Hepatocyte (in vitro differentiated cells): ENCODE results near the gene FSTL1. TPM values are rescaled to one million over a fixed set of nuclear protein-coding genes. Genes with fewer than 3 reads are reported as not detected.

Experiments
- DNase-seq: peaks from one replicate; pipeline ENCODE4 v3.0.0-alpha.2; 2016; ENCODE audit warnings: low spot score
- H2AFZ ChIP-seq: fragments of 200-600 bp; sonication (generic); 2 replicates; pipeline ENCODE4 v1.6.0; 2016; ENCODE audit warnings: antibody characterized with exemption, mild to moderate bottlenecking
- H3K27ac ChIP-seq: fragments of 200-600 bp; sonication (generic); 2 replicates; pipeline ENCODE4 v1.5.1; 2016; ENCODE audit warnings: mild to moderate bottlenecking
- H3K27me3 ChIP-seq: fragments of 200-600 bp; sonication (generic); 2 replicates; pipeline ENCODE4 v1.6.1; 2016
- H3K36me3 ChIP-seq: fragments of 200-600 bp; sonication (generic); replicated peaks from 2 replicates; pipeline ENCODE4 v1.5.1; 2016; ENCODE audit warnings: low read depth; ENCODE audit not compliant: insufficient read depth
- H3K4me1 ChIP-seq: fragments of 200-600 bp; sonication (generic); 2 replicates; pipeline ENCODE4 v1.5.1; 2016; ENCODE audit warnings: mild to moderate bottlenecking, moderate library complexity; ENCODE audit not compliant: insufficient read depth
- H3K4me2 ChIP-seq: fragments of 200-600 bp; sonication (generic); 2 replicates; pipeline ENCODE4 v1.6.0; 2016
- H3K4me3 ChIP-seq: fragments of 200-600 bp; sonication (generic); 2 replicates; pipeline ENCODE4 v1.5.1; 2016; ENCODE audit warnings: mild to moderate bottlenecking
- H3K79me2 ChIP-seq: fragments of 200-600 bp; sonication (generic); 2 replicates; pipeline ENCODE4 v1.6.0; 2017; ENCODE audit warnings: mild to moderate bottlenecking
- H3K9me2 ChIP-seq: fragments of 200-600 bp; sonication (generic); replicated peaks from 2 replicates; pipeline ENCODE4 v1.6.0; 2017; ENCODE audit warnings: mild to moderate bottlenecking; ENCODE audit not compliant: insufficient read depth
- H3K9me3 ChIP-seq: fragments of 200-600 bp; sonication (generic); 2 replicates; pipeline ENCODE4 v1.5.1; 2016; ENCODE audit warnings: low read depth, mild to moderate bottlenecking
- H4K20me1 ChIP-seq: fragments of 200-600 bp; sonication (generic); 2 replicates; pipeline ENCODE4 v1.6.0; 2016; ENCODE audit warnings: mild to moderate bottlenecking; ENCODE audit not compliant: insufficient read depth, poor library complexity, severe bottlenecking
- CTCF ChIP-seq: fragments of 200-600 bp; sonication (generic); IDR thresholded peaks from 2 replicates; pipeline ENCODE4 v1.5.1; 2016; ENCODE audit warnings: antibody characterized with exemption, mild to moderate bottlenecking; ENCODE audit not compliant: poor library complexity
- EZH2 ChIP-seq: fragments of 200-600 bp; sonication (generic); IDR thresholded peaks from 2 replicates; pipeline ENCODE4 v1.6.1; 2016; ENCODE audit warnings: antibody characterized with exemption, mild to moderate bottlenecking, borderline replicate concordance
- EZH2phosphoT487 ChIP-seq: fragments of 200-600 bp; sonication (generic); IDR thresholded peaks from one replicate; pipeline ENCODE4 v1.6.1; 2018; ENCODE audit warnings: antibody characterized with exemption, mild to moderate bottlenecking, low read depth, moderate library complexity; ENCODE audit not compliant: unreplicated experiment, severe bottlenecking
- WGBS: methylation state at CpG from one replicate; pipeline ENCODE4 v1.1.6; 2016; ENCODE audit warnings: low lambda C conversion rate; ENCODE audit errors: missing lambda C conversion rate; 5-methylcytosine and 5-hydroxymethylcytosine counted together
- polyA plus RNA-seq: library from polyadenylated mRNA; unstranded; fragments of >200 nt; fragmentation: Nextera tagmentation; extraction: Ambion mirVana; gene quantifications from 2 replicates; pipeline ENCODE4 v1.2.1, GENCODE V29; 2016
- total RNA-seq: library from RNA; depleted of rRNA; stranded (reverse); fragments of >200 nt; gene quantifications from 2 replicates; pipeline ENCODE4 v1.2.3, GENCODE V29; 2014

FSTL1 gene
- total and polyA plus RNA-seq, 2 experiments from 2014 or later: 195 to 390 TPM

DNA sequence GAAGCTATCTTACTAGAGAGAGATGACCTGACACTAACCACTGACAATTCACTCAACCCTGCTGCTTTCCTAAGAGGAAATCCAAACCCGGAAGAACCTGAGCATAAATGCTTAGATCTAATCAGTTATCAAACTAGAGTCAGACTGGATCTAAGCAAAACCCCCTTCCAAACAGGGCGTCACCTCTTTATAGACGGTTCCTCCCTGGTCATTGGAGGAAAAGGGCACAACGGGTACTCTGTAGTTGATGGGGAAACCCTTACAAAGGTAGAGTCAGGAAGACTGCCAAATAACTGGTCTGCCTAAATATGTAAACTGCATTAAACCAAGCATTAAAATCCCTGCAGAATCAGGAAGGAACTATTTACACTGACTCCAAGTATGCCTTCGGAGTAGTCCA, 41.3 kb upstream of the FSTL1 start:
- no peaks in the 10 kb centered on the region for H3K36me3 ChIP-seq
- 92% methylated on average over 5 of the region's 5 CpGs for WGBS

DNA sequence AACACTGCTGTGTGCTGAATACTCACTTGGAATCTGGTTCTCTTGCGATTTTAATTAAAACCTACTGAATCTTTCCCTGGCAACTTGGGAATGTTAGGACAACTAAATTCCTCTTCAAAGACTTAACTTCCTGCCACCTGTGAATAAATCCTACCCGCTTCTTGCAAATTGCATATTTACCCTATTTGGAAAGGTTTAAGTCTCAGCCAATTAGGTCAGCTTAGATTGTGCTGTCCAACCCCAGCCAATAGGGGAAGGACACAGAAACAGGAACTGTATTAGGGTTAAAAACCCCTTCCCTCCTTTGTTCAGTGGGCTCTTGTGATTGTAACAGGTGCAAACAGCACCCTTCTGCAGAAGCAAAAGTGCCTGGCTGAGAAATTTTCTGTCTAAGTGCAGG, 38.6 kb upstream of the FSTL1 start:
- H3K4me2 ChIP-seq: no peak overlapping the region
- no peak overlapping the region for H2AFZ ChIP-seq
- no peaks in the 10 kb centered on the region for H3K79me2 ChIP-seq
- H3K4me3 ChIP-seq: no peak overlapping the region
- no peaks in the 10 kb centered on the region for H3K27me3 ChIP-seq
- no peak for TF ChIP-seq CTCF
- no peaks in the 10 kb centered on the region for H4K20me1 ChIP-seq
- 71% methylated on average over 2 of the region's 2 CpGs for WGBS
- no peak overlapping the region for H3K27ac ChIP-seq
- H3K4me1 ChIP-seq: no peaks in the 10 kb centered on the region
- no peaks in the 10 kb centered on the region for H3K9me2 ChIP-seq
- DNase-seq: no peak
- no peaks in the 10 kb centered on the region for H3K9me3 ChIP-seq
- H3K36me3 ChIP-seq: no peaks in the 10 kb centered on the region

More for the DNA sequence above, 41.3 kb upstream of the FSTL1 start:
- Histone ChIP-seq H4K20me1 (no peaks in the 10 kb centered on the region), H3K9me3 (no peaks in the 10 kb centered on the region), H3K4me1 (no peaks in the 10 kb centered on the region), H3K4me3 (no peak overlapping the region), H3K27ac (no peak overlapping the region), H3K79me2 (no peaks in the 10 kb centered on the region), H3K4me2 (no peak overlapping the region), H3K27me3 (no peaks in the 10 kb centered on the region), H2AFZ (no peak overlapping the region), H3K9me2 (no peaks in the 10 kb centered on the region)
- TF ChIP-seq CTCF (no peak), EZH2phosphoT487 (no peak), EZH2 (no peak)
- DNase-seq: no peak

DNA sequence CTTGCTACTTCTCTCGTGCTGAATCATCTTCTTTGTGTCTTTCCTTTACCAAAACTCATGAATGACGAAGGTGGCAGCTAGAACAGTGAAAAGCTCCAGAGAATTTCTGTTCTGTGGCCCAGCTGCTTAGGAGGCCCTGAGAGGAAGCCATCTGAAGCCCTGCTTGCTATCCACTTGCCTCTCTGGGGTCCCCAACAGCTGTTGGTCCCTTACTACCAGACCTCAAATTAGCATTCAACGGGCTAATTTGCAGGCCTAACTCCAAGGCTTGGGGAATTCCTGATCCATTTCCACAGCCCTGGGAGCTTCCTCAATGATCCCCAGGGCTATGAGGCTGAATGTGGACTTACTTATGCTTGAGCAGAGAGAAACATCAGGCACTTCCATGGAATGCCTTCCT, 37.5 kb upstream of the FSTL1 start:
- Histone ChIP-seq H3K4me2 (no peak overlapping the region), H3K4me3 (no peak overlapping the region), H3K4me1 (no peaks in the 10 kb centered on the region), H4K20me1 (no peaks in the 10 kb centered on the region), H3K9me3 (no peaks in the 10 kb centered on the region), H3K27me3 (no peaks in the 10 kb centered on the region), H3K27ac (no peak overlapping the region), H3K79me2 (no peaks in the 10 kb centered on the region), H3K9me2 (no peaks in the 10 kb centered on the region), H2AFZ (no peak overlapping the region), H3K36me3 (no peaks in the 10 kb centered on the region)
- DNase-seq: no peak
- WGBS: 86% methylated on average over 3 of the region's 3 CpGs
- TF ChIP-seq EZH2phosphoT487 (no peak), EZH2 (no peak)

DNA sequence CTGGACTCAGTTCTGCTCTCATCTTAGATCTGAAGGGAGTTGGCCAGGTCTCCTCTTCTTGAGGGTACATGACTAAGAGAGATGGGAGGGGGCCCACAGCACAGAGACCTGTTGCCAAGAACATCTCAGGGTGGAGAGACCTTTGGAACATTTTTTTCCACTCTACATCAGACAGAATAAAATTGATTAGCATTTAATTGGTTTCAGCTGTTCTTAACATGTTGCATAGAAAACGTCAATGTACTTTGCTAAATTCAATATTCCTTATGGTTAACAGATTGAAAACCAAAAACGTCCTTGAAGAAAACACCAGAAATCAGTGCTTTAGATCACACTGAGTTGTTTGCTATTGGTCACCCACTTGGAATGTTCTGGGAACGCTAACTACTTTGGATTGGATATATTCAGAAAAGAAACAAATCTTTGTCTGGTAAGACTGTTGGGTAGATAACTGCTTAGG, 36.4 kb upstream of the FSTL1 start:
- Histone ChIP-seq H3K4me2 (no peak overlapping the region), H3K36me3 (no peaks in the 10 kb centered on the region), H3K79me2 (no peaks in the 10 kb centered on the region), H3K4me3 (no peak overlapping the region), H3K9me3 (no peaks in the 10 kb centered on the region), H2AFZ (no peak overlapping the region), H4K20me1 (no peaks in the 10 kb centered on the region), H3K9me2 (no peaks in the 10 kb centered on the region), H3K27ac (no peak overlapping the region), H3K4me1 (no peaks in the 10 kb centered on the region), H3K27me3 (no peaks in the 10 kb centered on the region)
- TF ChIP-seq EZH2 (no peak), CTCF (no peak), EZH2phosphoT487 (no peak)
- 74% methylated on average over 3 of the region's 3 CpGs for WGBS
- no peak for DNase-seq
